NCI-H2107 (cell line): ENCODE data around the gene B4GALNT1.
"Not testable (repeated sequence)": the region's sequence is repeated elsewhere in the genome, so short reads cannot be mapped to it uniquely, and the experiment has no call there.

ENCODE experiments used
- DNase-seq: peaks from one replicate; lab custom pipeline; 2025; lab: John Stamatoyannopoulos, UW

The B4GALNT1 gene

GRCh38 chr12:57632958-57633840 is at the start of gene B4GALNT1:
TSS of gene B4GALNT1 (minus strand) at chr12:57633201. CDS start at chr12:57632132, 1,069 bp downstream.
- DNase-seq = peak; percentile 33

GRCh38 chr12:57679697-57680096 is 46.7 kb upstream of the B4GALNT1 start:
- DNase-seq = no peak

DNA sequence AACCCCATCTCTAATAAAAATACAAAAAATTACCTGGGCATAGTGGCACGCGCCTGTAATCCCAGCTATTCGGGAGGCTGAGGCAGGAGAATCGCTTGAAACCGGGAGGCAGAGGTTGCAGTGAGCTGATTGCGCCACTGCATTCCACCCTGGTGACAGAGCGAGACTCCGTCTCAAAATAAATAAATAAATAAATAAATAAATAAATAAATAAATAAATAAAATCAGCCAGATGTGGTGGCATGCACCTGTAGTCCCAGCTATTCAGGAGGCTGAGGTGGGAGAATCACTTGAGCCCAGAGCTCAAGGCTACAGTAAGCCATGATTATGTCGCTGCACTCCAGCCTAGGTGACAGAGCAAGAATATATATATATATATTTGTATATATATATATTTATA is 44.9 kb upstream of the B4GALNT1 start:
- not testable (repeated sequence) for DNase-seq

GRCh38 chr12:57674691-57675090 is 41.7 kb upstream of the B4GALNT1 start:
- DNase-seq = no peak

DNA sequence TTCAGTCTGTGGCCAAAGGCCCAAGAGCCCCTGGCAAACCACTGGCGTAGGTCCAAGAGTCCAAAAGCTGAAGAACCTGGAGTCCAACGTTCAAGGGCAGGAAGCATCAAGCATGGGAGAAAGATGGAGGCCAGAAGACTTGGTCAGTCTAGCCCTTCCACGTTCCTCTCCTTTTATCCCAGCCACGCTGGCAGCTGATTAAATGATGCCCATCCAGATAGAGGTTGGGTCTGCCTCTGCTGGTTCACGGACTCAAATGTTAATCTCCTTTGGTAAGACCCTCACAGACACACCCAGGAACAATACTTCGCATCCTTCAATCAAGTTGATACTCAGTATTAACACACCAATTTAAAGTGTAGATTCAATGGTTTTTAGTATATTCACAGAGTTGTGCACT is 39.8 kb upstream of the B4GALNT1 start:
- DNase-seq = no peak

- DNase-seq = not testable (repeated sequence)
These were observed 38.8 kb upstream of the B4GALNT1 start for GRCh38 chr12:57671811-57672210.

- not testable (repeated sequence) for DNase-seq
These were observed 36.7 kb upstream of the B4GALNT1 start for GRCh38 chr12:57669691-57670090.

DNA sequence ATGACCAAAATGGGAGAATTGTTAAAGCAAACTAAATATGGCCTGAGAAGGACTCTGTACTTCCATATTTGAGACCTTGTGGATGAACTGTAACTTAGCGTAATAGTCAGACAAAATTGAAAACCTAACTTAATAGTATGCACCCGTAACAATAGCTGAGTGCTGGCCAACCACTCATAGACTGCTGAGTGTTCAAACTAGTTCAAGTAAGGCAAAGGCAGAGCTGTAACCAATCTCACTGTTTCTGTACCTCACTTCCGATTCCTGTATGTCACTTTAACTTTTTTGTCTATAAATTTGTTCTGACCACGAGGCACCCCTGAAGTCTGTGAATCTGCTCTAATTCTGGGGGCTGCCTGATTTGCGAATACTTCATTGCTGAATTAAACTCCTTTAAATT is 33.9 kb upstream of the B4GALNT1 start:
- DNase-seq = no peak

DNA sequence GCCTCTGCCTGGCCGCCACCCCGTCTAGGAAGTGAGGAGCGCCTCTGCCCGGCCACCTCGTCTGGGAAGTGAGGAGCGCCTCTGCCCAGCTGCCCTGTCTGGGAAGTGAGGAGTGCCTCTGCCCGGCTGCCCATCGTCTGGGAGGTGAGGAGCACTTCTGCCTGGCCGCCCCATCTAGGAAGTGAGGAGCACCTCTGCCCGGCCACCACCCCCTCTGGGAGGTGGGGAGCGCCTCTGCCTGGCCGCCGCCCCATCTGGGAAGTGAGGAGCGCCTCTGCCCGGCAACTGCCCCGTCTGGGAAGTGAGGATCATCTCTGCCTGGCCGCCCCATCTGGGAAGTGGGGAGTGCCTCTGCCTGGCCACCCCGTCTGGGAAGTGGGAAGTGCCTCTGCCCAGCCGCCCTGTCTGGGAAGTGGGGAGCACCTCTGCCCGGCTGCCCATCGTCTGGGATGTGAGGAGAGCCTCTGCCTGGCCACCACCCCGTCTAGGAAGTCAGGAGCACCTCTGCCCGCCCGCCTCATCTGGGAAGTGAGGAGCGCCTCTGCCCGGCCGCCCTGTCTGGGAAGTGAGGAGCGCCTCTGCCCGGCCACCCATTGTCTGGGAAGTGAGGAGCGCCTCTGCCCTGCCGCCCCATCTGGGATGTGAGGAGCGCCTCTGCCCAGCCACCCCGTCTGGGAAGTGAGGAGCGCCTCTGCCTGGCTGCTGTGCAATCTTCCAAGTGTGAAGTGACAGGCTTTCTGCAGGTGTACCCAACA is 32.2 kb upstream of the B4GALNT1 start:
- DNase-seq = not testable (repeated sequence)

DNA sequence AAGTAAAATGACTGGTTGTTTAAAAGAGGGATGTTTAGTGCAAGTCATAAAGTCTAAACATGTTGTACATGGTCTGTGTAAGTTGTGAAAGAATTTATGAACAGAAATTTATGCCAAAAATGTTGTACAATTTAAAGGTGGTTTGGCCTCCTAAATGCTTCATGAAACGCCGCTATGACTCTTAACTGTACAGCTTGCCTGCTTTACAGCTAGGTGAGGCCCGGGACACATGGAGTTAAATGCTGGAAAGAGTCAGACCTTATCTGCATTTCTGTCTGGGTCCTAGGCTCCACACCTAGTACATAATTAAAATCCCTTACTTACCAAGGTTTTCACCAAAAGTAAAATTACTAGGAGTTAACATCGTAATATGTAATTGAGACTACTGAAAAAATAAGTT is 28.4 kb upstream of the B4GALNT1 start:
- no peak for DNase-seq

- no peak for DNase-seq
These were observed 25.9 kb upstream of the B4GALNT1 start for GRCh38 chr12:57658890-57659289.

DNA sequence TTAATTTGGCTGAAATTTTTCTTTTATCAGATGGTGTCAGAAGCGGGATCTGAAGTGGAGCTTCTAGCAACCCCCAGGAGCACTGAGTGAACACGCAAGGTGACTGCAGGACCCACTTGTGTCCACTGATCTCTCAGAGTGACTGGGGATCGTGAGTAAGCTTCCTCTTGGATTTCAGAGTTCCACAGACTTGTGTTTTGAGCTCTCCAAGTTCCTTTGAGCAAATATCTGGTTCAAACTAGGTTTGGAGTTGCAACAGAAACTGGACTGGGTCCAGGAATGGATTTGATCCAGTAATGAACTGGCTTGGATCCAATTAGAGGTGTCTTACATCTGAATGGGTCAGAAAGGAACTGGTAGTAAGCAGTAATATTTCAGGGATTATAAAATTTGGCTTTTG is 24.7 kb upstream of the B4GALNT1 start:
- DNase-seq = no peak

DNA sequence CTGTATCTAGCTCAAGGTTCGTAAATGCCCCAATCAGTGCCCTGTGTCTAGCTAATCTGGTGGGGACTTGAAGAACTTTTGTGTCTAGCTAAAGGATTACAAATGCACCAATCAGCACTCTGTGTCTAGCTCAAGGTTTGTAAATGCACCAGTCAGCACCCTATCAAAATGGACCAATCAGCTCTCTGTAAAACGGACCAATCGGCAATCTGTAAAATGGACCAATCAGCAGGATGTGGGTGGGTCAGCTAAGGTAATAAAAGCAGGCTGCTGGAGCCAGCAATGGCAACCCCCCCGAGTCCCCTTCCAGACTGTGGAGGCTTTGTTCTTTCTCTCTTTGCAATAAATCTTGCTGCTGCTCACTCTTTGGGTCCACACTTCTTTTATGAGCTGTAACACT is 23.4 kb upstream of the B4GALNT1 start:
- not testable (repeated sequence) for DNase-seq

- DNase-seq = no peak
These were observed 22.7 kb upstream of the B4GALNT1 start for GRCh38 chr12:57655541-57656240.

DNA sequence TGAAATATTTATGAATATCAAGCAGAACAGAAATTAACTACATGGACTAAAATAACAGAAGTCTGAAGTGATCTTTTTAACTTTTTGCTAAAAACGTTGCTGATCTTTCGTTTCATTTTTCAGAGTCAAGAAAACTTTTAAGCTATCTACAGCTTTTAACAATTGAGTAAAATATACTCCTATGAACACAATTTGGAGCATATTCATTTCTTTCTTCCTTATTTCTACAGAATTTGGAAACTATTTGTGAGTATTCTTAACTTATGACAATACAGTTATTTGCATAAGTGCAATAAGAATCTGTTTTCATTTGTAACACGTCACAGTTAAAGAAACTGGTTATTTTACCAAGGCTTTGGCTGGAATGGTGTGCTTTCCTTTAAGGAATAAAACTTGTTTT is 21.0 kb upstream of the B4GALNT1 start:
- DNase-seq = no peak

DNA sequence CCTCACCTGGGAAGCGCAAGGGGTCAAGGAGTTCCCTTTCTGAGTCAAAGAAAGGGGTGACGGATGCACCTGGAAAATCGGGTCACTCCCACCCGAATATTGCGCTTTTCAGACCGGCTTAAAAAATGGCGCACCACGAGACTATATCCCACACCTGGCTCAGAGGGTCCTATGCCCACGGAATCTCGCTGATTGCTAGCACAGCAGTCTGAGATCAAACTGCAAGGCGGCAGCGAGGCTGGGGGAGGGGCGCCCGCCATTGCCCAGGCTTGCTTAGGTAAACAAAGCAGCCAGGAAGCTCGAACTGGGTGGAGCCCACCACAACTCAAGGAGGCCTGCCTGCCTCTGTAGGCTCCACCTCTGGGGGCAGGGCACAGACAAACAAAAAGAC is 13.7 kb upstream of the B4GALNT1 start:
- not testable (repeated sequence) for DNase-seq

DNA sequence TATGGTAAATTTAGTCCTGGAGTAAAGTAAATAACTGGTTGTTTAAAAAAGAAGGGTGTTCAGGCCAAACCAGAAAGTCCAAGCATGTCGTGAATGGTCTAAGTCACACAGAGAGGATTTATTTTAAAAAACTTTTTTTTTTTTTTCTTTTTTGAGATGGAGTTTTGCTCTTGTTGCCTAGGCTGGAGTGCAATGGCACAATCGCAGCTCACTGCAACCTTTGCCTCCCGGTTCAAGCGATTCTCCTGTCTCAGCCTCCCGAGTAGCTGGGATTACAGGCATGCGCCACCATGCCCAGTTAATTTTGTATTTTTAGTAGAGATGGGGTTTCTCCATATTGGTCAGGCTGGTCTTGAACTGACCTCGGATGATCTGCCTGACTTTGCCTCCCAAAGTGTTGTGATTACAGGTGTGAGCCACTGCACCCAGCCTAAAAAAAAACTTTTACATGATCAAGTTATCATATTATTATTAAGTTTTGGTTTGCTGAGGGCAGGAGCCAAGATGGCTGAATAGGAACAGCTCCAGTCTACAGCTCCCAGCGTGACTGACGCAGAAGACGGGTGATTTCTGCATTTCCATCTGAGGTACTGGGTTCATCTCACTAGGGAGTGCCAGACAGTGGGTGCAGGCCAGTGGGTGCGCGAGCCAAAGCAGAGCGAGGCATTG is 13.1 kb upstream of the B4GALNT1 start:
- DNase-seq = not testable (repeated sequence)

GRCh38 chr12:57641699-57642442 is 8.9 kb upstream of the B4GALNT1 start:
- no peak for DNase-seq

- no peak for DNase-seq
These were observed 7.4 kb upstream of the B4GALNT1 start for GRCh38 chr12:57640175-57641042.

DNA sequence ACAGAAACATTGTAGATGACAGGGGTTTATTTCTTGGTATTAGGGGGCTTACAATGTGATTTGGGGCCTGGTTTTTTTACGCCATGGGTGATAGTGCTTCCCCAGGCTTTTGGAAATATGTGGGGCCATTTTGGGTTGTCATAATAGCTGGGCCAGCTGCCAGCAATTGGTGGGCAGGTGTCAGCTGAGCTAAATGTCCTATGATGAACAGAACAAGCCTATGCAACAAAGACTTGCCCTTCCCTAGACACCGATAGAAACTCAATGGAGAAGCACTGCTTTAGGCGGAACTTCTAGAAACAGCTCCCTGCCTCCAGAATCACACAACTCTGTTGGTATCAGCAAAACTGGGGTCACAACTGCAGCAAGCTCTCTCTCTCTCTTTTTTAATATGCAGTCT is 5.1 kb upstream of the B4GALNT1 start:
- no peak for DNase-seq
